T-cell (primary cell): ENCODE data around the gene ARHGEF11. TPM values are rescaled to one million over a fixed set of nuclear protein-coding genes. Genes with fewer than 3 reads are reported as not detected.

Source experiments
- ATAC-seq, 4 experiments: fragments of 200-7000 bp in 3 of 4; fragments of 150-1000 bp in 1 of 4; cut with Tn5 transposase; replicated peaks in 1 of 4; 1 replicate in 3 of 4; 2 replicates in 1 of 4; pipeline ENCODE4 v1.10.0; 2021; ENCODE audit warnings: moderate library complexity in 3 of 4, mild to moderate bottlenecking in 2 of 4, moderate number of reproducible peaks in 1 of 4
- CTCF ChIA-PET, 2 donors: fragments of 300-600 bp; sonication (Branson Sonifier 250); formaldehyde crosslinking; loops; one replicate each; lab custom pipeline; 2022; ENCODE audit warnings: antibody characterized with exemption in 2 of 2; lab: Charles Lee
- POLR2A ChIA-PET, 2 donors: fragments of 300-600 bp; sonication (Branson Sonifier 250); formaldehyde crosslinking; loops; one replicate each; lab custom pipeline; 2022; ENCODE audit warnings: antibody characterized with exemption in 2 of 2; lab: Charles Lee
- DNase-seq, 35 experiments: peaks; one replicate each; pipeline versions ENCODE4 v3.0.0 to v3.0.0-alpha.2; 2013 to 2023
- H3K27ac ChIP-seq: one replicate; pipeline ENCODE4 v1.5.1; 2013; ENCODE audit warnings: low read length
- H3K27me3 ChIP-seq, 2 experiments: replicated peaks in 1 of 2; 1 replicate in 1 of 2; 2 replicates in 1 of 2; pipeline versions ENCODE4 v1.6.1 to v1.7.0; 2013; ENCODE audit warnings: low read length in 1 of 2, mixed read lengths in 1 of 2; ENCODE audit not compliant: control insufficient read depth in 2 of 2, insufficient read depth in 2 of 2; ENCODE audit errors: extremely low read depth in 1 of 2
- H3K36me3 ChIP-seq, 2 donors: 1 replicate in 1 of 2; 2 replicates in 1 of 2; pipeline versions ENCODE4 v1.6.1 to v1.7.0; 2013; ENCODE audit warnings: low read length in 1 of 2; ENCODE audit not compliant: control insufficient read depth in 2 of 2, insufficient read depth in 1 of 2; ENCODE audit errors: extremely low read depth in 1 of 2
- H3K4me1 ChIP-seq, 2 experiments: 1 replicate in 1 of 2; 2 replicates in 1 of 2; pipeline versions ENCODE4 v1.6.1 to v1.7.0; 2013; ENCODE audit warnings: low read length in 2 of 2, mixed read lengths in 1 of 2; ENCODE audit not compliant: insufficient read depth in 2 of 2, control insufficient read depth in 1 of 2; ENCODE audit errors: extremely low read depth in 1 of 2
- H3K4me3 ChIP-seq, 2 donors: 1 replicate in 1 of 2; 2 replicates in 1 of 2; pipeline versions ENCODE4 v1.5.1 to v1.7.0; 2013; ENCODE audit warnings: mild to moderate bottlenecking in 2 of 2, low read length in 1 of 2, moderate library complexity in 1 of 2; ENCODE audit not compliant: control insufficient read depth in 1 of 2; ENCODE audit errors: extremely low read depth in 1 of 2
- H3K9me3 ChIP-seq: 2 replicates; pipeline ENCODE4 v1.7.0; 2013
- H3K27ac Mint-ChIP-seq, 2 donors: one replicate each; pipeline ENCODE4 v1.8.0; 2020 to 2021; ENCODE audit warnings: mild to moderate bottlenecking in 2 of 2, mixed read lengths in 2 of 2
- H3K27me3 Mint-ChIP-seq, 2 donors: one replicate each; pipeline ENCODE4 v1.8.0; 2021 to 2022; ENCODE audit warnings: mixed read lengths in 2 of 2
- H3K36me3 Mint-ChIP-seq: one replicate; pipeline ENCODE4 v1.8.0; 2021; ENCODE audit warnings: mixed read lengths
- H3K4me1 Mint-ChIP-seq, 3 donors: one replicate each; pipeline ENCODE4 v1.8.0; 2020 to 2022; ENCODE audit warnings: mixed read lengths in 3 of 3, mild to moderate bottlenecking in 1 of 3
- H3K4me3 Mint-ChIP-seq, 3 donors: one replicate each; pipeline ENCODE4 v1.8.0; 2020 to 2022; ENCODE audit warnings: mild to moderate bottlenecking in 3 of 3, mixed read lengths in 3 of 3, moderate library complexity in 3 of 3
- H3K9me3 Mint-ChIP-seq, 3 donors: one replicate each; pipeline ENCODE4 v1.8.0; 2020 to 2022; ENCODE audit warnings: mixed read lengths in 3 of 3
- WGBS: methylation state at CpG from one replicate; pipeline ENCODE4 v1.1.5; 2013; ENCODE audit warnings: missing lambda C conversion rate; ENCODE audit not compliant: insufficient coverage; 5-methylcytosine and 5-hydroxymethylcytosine counted together
- total RNA-seq, 35 experiments: library from RNA in 6 of 35; stranded (reverse) in 6 of 35; fragments of 120-200 nt in 1 of 35; gene quantifications; one replicate each; pipeline versions ENCODE4 v1.2.1 to v1.2.4 and lab custom pipeline; 2013 to 2026

Gene ARHGEF11
- total RNA-seq, 5 donors from 2014 or later (not counting 1 experiment from before 2014, with no cell fraction given): 20.7 to 34.6 (median 34.1) TPM

- Mint-ChIP-seq H3K4me3 (no peak overlapping the region), H3K4me1 (no peaks in the 10 kb centered on the region), H3K27ac (no peak overlapping the region), H3K36me3 (peaks cover 48% of the 10 kb centered on the region), H3K9me3 (no peaks in the 10 kb centered on the region), H3K27me3 (no peaks in the 10 kb centered on the region)
- ChIA-PET CTCF (no interaction called here), POLR2A (no interaction called here)
- no peaks in the 10 kb centered on the region for H3K9me3 ChIP-seq
- no peak for ATAC-seq
- DNase-seq: no peak
- WGBS: 81% methylated on average over 9 of the region's 13 CpGs
- peaks cover 32 to 45% of the 10 kb centered on the region in 2 donors for H3K36me3 ChIP-seq
- H3K27me3 ChIP-seq: peaks cover 0 to 7% of the 10 kb centered on the region in 2 experiments
- H3K27ac ChIP-seq: no peak overlapping the region
- H3K4me1 ChIP-seq: no peaks in the 10 kb centered on the region
- no peak overlapping the region for H3K4me3 ChIP-seq
Observed at GRCh38 chr1:156939786-156940334, 105.7 kb downstream of the ARHGEF11 start.

- ATAC-seq (no peak), DNase-seq (no peak)
- no peaks in the 10 kb centered on the region for H3K4me1 ChIP-seq
- POLR2A ChIA-PET: no interaction called here
- H3K9me3 ChIP-seq: no peaks in the 10 kb centered on the region
- 51% methylated on average over 6 of the region's 7 CpGs for WGBS
- H3K27ac ChIP-seq: no peak overlapping the region
- H3K27me3 ChIP-seq: peaks cover 0 to 7% of the 10 kb centered on the region in 2 experiments
- H3K4me3 ChIP-seq: no peak overlapping the region
- CTCF ChIA-PET: no interaction called here
- peaks cover 42% of the 10 kb centered on the region for H3K36me3 Mint-ChIP-seq
- H3K4me3 Mint-ChIP-seq: no peak overlapping the region
- no peaks in the 10 kb centered on the region for H3K4me1 Mint-ChIP-seq
- no peaks in the 10 kb centered on the region for H3K9me3 Mint-ChIP-seq
- H3K36me3 ChIP-seq: peaks cover 24 to 36% of the 10 kb centered on the region in 2 donors
- H3K27ac Mint-ChIP-seq: peak overlapping the region in 1 of 2 donors; percentile 18
- no peaks in the 10 kb centered on the region for H3K27me3 Mint-ChIP-seq
Observed at GRCh38 chr1:156938813-156939212, 106.7 kb downstream of the ARHGEF11 start.

GRCh38 chr1:156937883-156938282 lies 107.7 kb downstream of the ARHGEF11 start:
- peaks cover 18 to 30% of the 10 kb centered on the region in 2 donors for H3K36me3 ChIP-seq
- CTCF ChIA-PET: no interaction called here
- Mint-ChIP-seq H3K9me3 (no peaks in the 10 kb centered on the region), H3K4me3 (no peak overlapping the region), H3K4me1 (no peaks in the 10 kb centered on the region), H3K27ac (no peak overlapping the region), H3K27me3 (peaks cover 0 to 5% of the 10 kb centered on the region in 2 donors), H3K36me3 (peaks cover 37% of the 10 kb centered on the region)
- H3K4me3 ChIP-seq: no peak overlapping the region
- no peak overlapping the region for H3K27ac ChIP-seq
- ATAC-seq: no peak
- no peak for DNase-seq
- WGBS: no CpG with 5 or more reads among the region's 8 CpGs
- H3K4me1 ChIP-seq: no peaks in the 10 kb centered on the region
- POLR2A ChIA-PET: no interaction called here
- H3K27me3 ChIP-seq: peaks cover 0 to 12% of the 10 kb centered on the region in 2 experiments
- H3K9me3 ChIP-seq: no peaks in the 10 kb centered on the region

GRCh38 chr1:156936721-156937220 lies 108.8 kb downstream of the ARHGEF11 start:
- Histone ChIP-seq H3K27ac (no peak overlapping the region), H3K4me3 (no peak overlapping the region), H3K36me3 (peaks cover 15 to 21% of the 10 kb centered on the region in 2 donors), H3K27me3 (peaks cover 0 to 17% of the 10 kb centered on the region in 2 experiments), H3K9me3 (no peaks in the 10 kb centered on the region), H3K4me1 (no peaks in the 10 kb centered on the region)
- no peak for DNase-seq
- 82% methylated on average over 8 of the region's 10 CpGs for WGBS
- Mint-ChIP-seq H3K4me3 (no peak overlapping the region), H3K27me3 (peaks cover 0 to 12% of the 10 kb centered on the region in 2 donors), H3K4me1 (peaks cover 0 to under 1% (median 0%) of the 10 kb centered on the region in 3 donors), H3K36me3 (peaks cover 29% of the 10 kb centered on the region), H3K9me3 (no peaks in the 10 kb centered on the region), H3K27ac (no peak overlapping the region)
- ChIA-PET CTCF (no interaction called here), POLR2A (no interaction called here)
- ATAC-seq: no peak

GRCh38 chr1:156936191-156936590 lies 109.4 kb downstream of the ARHGEF11 start:
- Histone ChIP-seq H3K4me3 (no peak overlapping the region), H3K36me3 (peaks cover 15 to 16% of the 10 kb centered on the region in 2 donors), H3K9me3 (no peaks in the 10 kb centered on the region), H3K27me3 (peaks cover 0 to 17% of the 10 kb centered on the region in 2 experiments), H3K4me1 (no peaks in the 10 kb centered on the region), H3K27ac (no peak overlapping the region)
- ChIA-PET CTCF (no interaction called here), POLR2A (no interaction called here)
- H3K4me1 Mint-ChIP-seq: peaks cover 0 to 5% (median 5%) of the 10 kb centered on the region in 3 donors
- no peaks in the 10 kb centered on the region for H3K9me3 Mint-ChIP-seq
- peaks cover 26% of the 10 kb centered on the region for H3K36me3 Mint-ChIP-seq
- no peak overlapping the region for H3K27ac Mint-ChIP-seq
- no peak overlapping the region for H3K4me3 Mint-ChIP-seq
- H3K27me3 Mint-ChIP-seq: peaks cover 5 to 18% of the 10 kb centered on the region in 2 donors
- 93% methylated on average over 3 of the region's 5 CpGs for WGBS
- ATAC-seq: no peak
- no peak for DNase-seq

- peaks cover 12 to 15% of the 10 kb centered on the region in 2 donors for H3K36me3 ChIP-seq
- POLR2A ChIA-PET: interaction anchor here in 1 of 2 donors (0.6 kb wide), 1 partner anchor 790 kb away, joined by 4 read pairs; no protein-coding TSS in a partner anchor
- Mint-ChIP-seq H3K27ac (no peak overlapping the region), H3K4me1 (peaks cover 0 to 10% (median 5%) of the 10 kb centered on the region in 3 donors), H3K36me3 (peaks cover 20% of the 10 kb centered on the region), H3K9me3 (no peaks in the 10 kb centered on the region), H3K4me3 (no peak overlapping the region), H3K27me3 (peaks cover 10 to 23% of the 10 kb centered on the region in 2 donors)
- H3K4me3 ChIP-seq: no peak overlapping the region
- H3K4me1 ChIP-seq: no peaks in the 10 kb centered on the region
- DNase-seq (no peak), ATAC-seq (no peak)
- peaks cover 0 to 22% of the 10 kb centered on the region in 2 experiments for H3K27me3 ChIP-seq
- WGBS: no CpG with 5 or more reads among the region's 17 CpGs
- no peaks in the 10 kb centered on the region for H3K9me3 ChIP-seq
- CTCF ChIA-PET: no interaction called here
- no peak overlapping the region for H3K27ac ChIP-seq
Observed at GRCh38 chr1:156935505-156936128, 109.9 kb downstream of the ARHGEF11 start.
